ENCODE data around the gene CNTN3.

DNA sequence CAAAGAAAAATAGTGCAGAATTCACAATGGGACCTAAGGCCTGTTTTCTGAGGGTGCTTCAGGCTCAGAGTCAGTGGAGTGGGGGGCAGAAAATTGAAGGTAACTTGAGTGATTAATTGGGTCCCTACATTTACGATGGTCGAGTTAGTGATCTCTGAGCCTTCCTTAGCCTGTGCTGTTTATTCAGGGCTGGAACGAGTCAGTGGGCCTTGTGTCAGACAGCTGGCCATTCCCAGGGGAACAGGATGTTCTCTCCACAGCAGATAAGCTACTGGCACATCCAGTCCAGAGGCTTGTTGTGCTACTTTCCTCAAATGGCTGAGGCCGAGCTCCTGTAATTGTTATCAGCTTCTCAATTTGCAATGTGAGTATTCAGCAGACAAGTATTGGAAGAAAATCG, 29.2 kb upstream of the CNTN3 start:
- TF ChIP-seq CTCF (IDR thresholded peaks at IDR 0.05) (peak in 1 of 7 experiments; percentile 13), POLR2A (IDR thresholded peaks at IDR 0.05) (peak in 2 of 3 donors; percentile 48 to 57)

Measured in body of pancreas (tissue), 4 donors.